Esophagus muscularis mucosa (tissue), 4 donors: Measurements from ENCODE around the gene TOB2. TPM values are rescaled to one million over a fixed set of nuclear protein-coding genes. Genes with fewer than 3 reads are reported as not detected.

ENCODE experiments used
- DNase-seq: peaks from one replicate; pipeline ENCODE4 v3.0.0-alpha.2; 2017; ENCODE audit errors: extremely low spot score
- H3K27ac ChIP-seq, 4 donors: fragments of 200-600 bp; sonication (generic); replicated peaks in 1 of 4; 1 replicate in 3 of 4; 2 replicates in 1 of 4; pipeline ENCODE4 v1.5.1; 2016 to 2019; ENCODE audit warnings: mild to moderate bottlenecking in 1 of 4
- H3K27me3 ChIP-seq, 4 donors: fragments of 200-600 bp; sonication (generic); one replicate each; pipeline versions ENCODE4 v1.5.1 to v1.6.0; 2016 to 2019
- H3K36me3 ChIP-seq, 4 donors: fragments of 200-600 bp; sonication (generic); one replicate each; pipeline ENCODE4 v1.5.1; 2016 to 2019
- H3K4me1 ChIP-seq, 4 donors: fragments of 200-600 bp; sonication (generic); one replicate each; pipeline ENCODE4 v1.5.1; 2016 to 2019
- H3K4me3 ChIP-seq, 4 donors: fragments of 200-600 bp; sonication (generic); 1 replicate in 2 of 4; 2 replicates in 2 of 4; pipeline ENCODE4 v1.5.1; 2016 to 2019; ENCODE audit warnings: mild to moderate bottlenecking in 4 of 4, moderate library complexity in 1 of 4
- H3K9me3 ChIP-seq, 4 donors: fragments of 200-600 bp; sonication (generic); 1 replicate in 3 of 4; 2 replicates in 1 of 4; pipeline ENCODE4 v1.5.1; 2016 to 2019
- CTCF ChIP-seq, 3 experiments: fragments of 200-600 bp in 2 of 3; fragments of 450-650 bp in 1 of 3; sonication (generic) in 2 of 3; IDR thresholded peaks; one replicate each; pipeline ENCODE4 v1.5.1; 2017 to 2019; ENCODE audit warnings: antibody characterized with exemption in 3 of 3, mild to moderate bottlenecking in 2 of 3, moderate library complexity in 1 of 3
- EP300 ChIP-seq: sonication (generic); formaldehyde crosslinking; IDR thresholded peaks from one replicate; pipeline ENCODE4 v1.6.1; 2017; ENCODE audit warnings: antibody characterized with exemption
- POLR2A ChIP-seq: fragments of 450-650 bp; IDR thresholded peaks from one replicate; pipeline ENCODE4 v1.6.1; 2017; ENCODE audit warnings: antibody characterized with exemption, moderate library complexity, mild to moderate bottlenecking, low read depth
- POLR2AphosphoS5 ChIP-seq, 2 donors: sonication (generic); formaldehyde crosslinking; IDR thresholded peaks; one replicate each; pipeline ENCODE4 v1.6.1; 2017; ENCODE audit warnings: antibody characterized with exemption in 2 of 2
- WGBS: methylation state at CpG from one replicate; pipeline ENCODE4 v1.1.5; 2018; 5-methylcytosine and 5-hydroxymethylcytosine counted together
- intact Hi-C: fragments of 100-400 bp; cut with DNase I; formaldehyde crosslinking; loops from one replicate; pipeline ENCODE4 v1.15.1; 2023
- total RNA-seq, 4 donors: library from RNA; depleted of rRNA; stranded (reverse); fragments of >200 nt; gene quantifications; one replicate each; pipeline versions ENCODE4 v1.1.0 to v1.2.1, GENCODE V29; 2016

TOB2 gene
- total RNA-seq, 4 donors from 2014 or later = 56.2 to 100 (median 93.0) TPM

GRCh38 chr22:41487037-41487935, 40.7 kb upstream of the TOB2 start:
- peak; percentile 17 for TF ChIP-seq EP300
- TF ChIP-seq POLR2A = no peak
- peak; percentile 79 to 89 for TF ChIP-seq POLR2AphosphoS5 (IDR thresholded peaks at IDR 0.05)
- H3K27ac ChIP-seq = peak overlapping the region; percentile 82 to 95 (median 86)
- intact Hi-C loops = no loop called here
- H3K9me3 ChIP-seq = no peaks in the 10 kb centered on the region
- no peak overlapping the region for H3K4me3 ChIP-seq
- no peak for DNase-seq
- peaks cover 90 to 100% (median 99%) of the 10 kb centered on the region in 4 donors for H3K4me1 ChIP-seq
- H3K27me3 ChIP-seq = no peaks in the 10 kb centered on the region
- no peaks in the 10 kb centered on the region for H3K36me3 ChIP-seq
- WGBS = 47% methylated on average over 8 of the region's 8 CpGs

DNA sequence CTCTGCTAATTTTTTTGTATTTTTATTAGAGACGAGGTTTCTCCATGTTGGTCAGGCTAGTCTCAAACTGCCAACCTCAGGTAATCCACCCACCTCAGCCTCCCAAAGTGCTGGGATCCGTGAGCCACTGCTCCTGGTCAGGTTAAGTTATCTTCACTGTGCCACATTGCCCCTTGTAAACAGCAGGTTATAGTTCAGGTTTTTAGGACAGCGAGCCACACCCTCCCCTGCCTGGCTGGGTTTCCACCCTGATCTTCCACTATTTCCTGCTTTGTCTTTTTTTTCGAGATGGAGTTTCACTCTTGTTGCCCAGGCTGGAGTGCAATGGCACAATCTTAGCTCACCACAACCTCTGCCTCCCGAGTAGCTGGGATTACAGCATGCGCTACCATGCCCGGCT, 38.4 kb upstream of the TOB2 start:
- no peak overlapping the region for H3K4me3 ChIP-seq
- peak overlapping the region; percentile 82 to 95 (median 86) for H3K27ac ChIP-seq
- no peaks in the 10 kb centered on the region for H3K36me3 ChIP-seq
- no peaks in the 10 kb centered on the region for H3K27me3 ChIP-seq
- intact Hi-C loops = no loop called here
- TF ChIP-seq POLR2AphosphoS5 (IDR thresholded peaks at IDR 0.05) = no peak
- no peak for TF ChIP-seq CTCF (IDR thresholded peaks at IDR 0.05)
- no peak for TF ChIP-seq EP300
- no peak for TF ChIP-seq POLR2A
- WGBS = 70% methylated on average over 7 of the region's 7 CpGs
- DNase-seq = no peak
- peaks cover 91 to 100% (median 99%) of the 10 kb centered on the region in 4 donors for H3K4me1 ChIP-seq
- no peaks in the 10 kb centered on the region for H3K9me3 ChIP-seq

- 35% methylated on average over 2 of the region's 2 CpGs for WGBS
- no peak for TF ChIP-seq POLR2A
- TF ChIP-seq CTCF (IDR thresholded peaks at IDR 0.05) = no peak
- no peak for TF ChIP-seq POLR2AphosphoS5 (IDR thresholded peaks at IDR 0.05)
- TF ChIP-seq EP300 = no peak
- intact Hi-C loops = loop anchor here (5.0 kb wide), 1 partner anchor 35 kb away; no protein-coding TSS in a partner anchor
- Histone ChIP-seq H3K9me3 (no peaks in the 10 kb centered on the region), H3K4me3 (no peak overlapping the region), H3K4me1 (peaks cover 81 to 99% (median 97%) of the 10 kb centered on the region in 4 donors), H3K27ac (peak overlapping the region; percentile 82 to 95 (median 86)), H3K27me3 (no peaks in the 10 kb centered on the region), H3K36me3 (peaks cover 0 to 9% (median 0%) of the 10 kb centered on the region in 4 donors)
- no peak for DNase-seq
Measured at GRCh38 chr22:41482319-41482935, 35.8 kb upstream of the TOB2 start.

- no peak for TF ChIP-seq EP300
- no peak for TF ChIP-seq POLR2AphosphoS5 (IDR thresholded peaks at IDR 0.05)
- TF ChIP-seq POLR2A = no peak
- TF ChIP-seq CTCF (IDR thresholded peaks at IDR 0.05) = no peak
- H3K27me3 ChIP-seq = no peaks in the 10 kb centered on the region
- DNase-seq = no peak
- H3K36me3 ChIP-seq = peaks cover 0 to 12% (median 0%) of the 10 kb centered on the region in 4 donors
- intact Hi-C loops = loop anchor here (5.0 kb wide), 1 partner anchor 35 kb away; no protein-coding TSS in a partner anchor
- H3K27ac ChIP-seq = peak overlapping the region; percentile 82 to 95 (median 86)
- peaks cover 76 to 99% (median 97%) of the 10 kb centered on the region in 4 donors for H3K4me1 ChIP-seq
- H3K4me3 ChIP-seq = no peak overlapping the region
- 47% methylated on average over 4 of the region's 5 CpGs for WGBS
- H3K9me3 ChIP-seq = no peaks in the 10 kb centered on the region
Measured at GRCh38 chr22:41481925-41482318, 35.3 kb upstream of the TOB2 start.
